ENCODE data around the gene THOC6.

- no peak for TF ChIP-seq CTCF (IDR thresholded peaks at IDR 0.05)
- no peak for TF ChIP-seq JUN (IDR thresholded peaks at IDR 0.05)
- no peak for TF ChIP-seq RCOR1 (IDR thresholded peaks at IDR 0.05; ENCODE audit: low read depth, low read length)
- no peak for TF ChIP-seq EHF (CRISPR knock-in tag; IDR thresholded peaks at IDR 0.05)
- TF ChIP-seq BHLHE40 (IDR thresholded peaks at IDR 0.05; ENCODE audit: low read depth, low read length): no peak
- TF ChIP-seq, protein P1, sequence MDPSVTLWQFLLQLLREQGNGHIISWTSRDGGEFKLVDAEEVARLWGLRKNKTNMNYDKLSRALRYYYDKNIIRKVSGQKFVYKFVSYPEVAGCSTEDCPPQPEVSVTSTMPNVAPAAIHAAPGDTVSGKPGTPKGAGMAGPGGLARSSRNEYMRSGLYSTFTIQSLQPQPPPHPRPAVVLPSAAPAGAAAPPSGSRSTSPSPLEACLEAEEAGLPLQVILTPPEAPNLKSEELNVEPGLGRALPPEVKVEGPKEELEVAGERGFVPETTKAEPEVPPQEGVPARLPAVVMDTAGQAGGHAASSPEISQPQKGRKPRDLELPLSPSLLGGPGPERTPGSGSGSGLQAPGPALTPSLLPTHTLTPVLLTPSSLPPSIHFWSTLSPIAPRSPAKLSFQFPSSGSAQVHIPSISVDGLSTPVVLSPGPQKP (IDR thresholded peaks at IDR 0.05; ENCODE audit: low read depth, low read length): no peak
- no peak for TF ChIP-seq HOXB5 (CRISPR knock-in tag; IDR thresholded peaks at IDR 0.05)
- no peak for TF ChIP-seq POLR2A (IDR thresholded peaks at IDR 0.05; ENCODE audit: low read length)
- no peak for TF ChIP-seq CHD2 (IDR thresholded peaks at IDR 0.05; ENCODE audit: low read length, partially characterized antibody)
- TF ChIP-seq POLR2AphosphoS2 (conservative IDR thresholded peaks at IDR 0.05; ENCODE audit: low read length): no peak
- no peak for TF ChIP-seq RAD21 (conservative IDR thresholded peaks at IDR 0.05 in 1 of 2, IDR thresholded peaks at IDR 0.05 in 1 of 2)
Measured at GRCh38 chr16:3014971-3015370, 8.9 kb upstream of the THOC6 start.
